Measurements from ENCODE around the gene LCP1. TPM values are rescaled to one million over a fixed set of nuclear protein-coding genes. Genes with fewer than 3 reads are reported as not detected.

LCP1 gene
- total RNA-seq, 2 donors from 2014 or later, result 58.1 to 177 TPM

GRCh38 chr13:46211483-46212351 lies 29.7 kb upstream of the LCP1 start, which contains the start of gene LRRC63:
Gene LRRC63, plus strand, starts transcription at chr13:46211928. Its CDS starts 1,107 bp downstream, at chr13:46213035.
- H3K9me3 ChIP-seq, result no peaks in the 10 kb centered on the region
- no peaks in the 10 kb centered on the region for H3K4me1 ChIP-seq (replicated peaks)
- DNase-seq (ENCODE audit: low spot score), result peak; percentile 73
- H3K36me3 ChIP-seq, result no peaks in the 10 kb centered on the region
- no peaks in the 10 kb centered on the region for H3K27me3 ChIP-seq (replicated peaks; ENCODE audit: insufficient read depth)
- WGBS, result 2% methylated on average over 53 of the region's 53 CpGs
- intact Hi-C loops (cut with DNase I), result no loop called here
- H3K27ac ChIP-seq, result peak within 1 kb of the TSS; percentile 64 to 72
- peak within 1 kb of the TSS; percentile 29 to 44 for H3K4me3 ChIP-seq
- peak; percentile 6 for TF ChIP-seq POLR2A (IDR thresholded peaks at IDR 0.05)
- peak in 1 of 4 experiments; percentile 3 for TF ChIP-seq CTCF (IDR thresholded peaks at IDR 0.05)
- TF ChIP-seq POLR2AphosphoS5 (IDR thresholded peaks at IDR 0.05), result no peak

GRCh38 chr13:46211116-46211482 lies 29.1 kb upstream of the LCP1 start:
- no peak for TF ChIP-seq POLR2AphosphoS5 (IDR thresholded peaks at IDR 0.05)
- no peak for TF ChIP-seq POLR2A (IDR thresholded peaks at IDR 0.05)
- no peak for TF ChIP-seq CTCF (IDR thresholded peaks at IDR 0.05)
- intact Hi-C loops (cut with DNase I), result no loop called here
- Histone ChIP-seq H3K27ac (peak overlapping the region; percentile 64 to 72), H3K4me3 (peak overlapping the region; percentile 29 to 44), H3K9me3 (no peaks in the 10 kb centered on the region), H3K36me3 (no peaks in the 10 kb centered on the region), H3K27me3 (replicated peaks; ENCODE audit: insufficient read depth) (no peaks in the 10 kb centered on the region), H3K4me1 (replicated peaks) (no peaks in the 10 kb centered on the region)
- 4% methylated on average over 9 of the region's 9 CpGs for WGBS
- DNase-seq (ENCODE audit: low spot score), result no peak

GRCh38 chr13:46210362-46211083 lies 28.5 kb upstream of the LCP1 start:
- no peak for TF ChIP-seq POLR2AphosphoS5 (IDR thresholded peaks at IDR 0.05)
- no peak for TF ChIP-seq POLR2A (IDR thresholded peaks at IDR 0.05)
- no peak for TF ChIP-seq CTCF (IDR thresholded peaks at IDR 0.05)
- Histone ChIP-seq H3K27ac (peak overlapping the region; percentile 64 to 72), H3K9me3 (no peaks in the 10 kb centered on the region), H3K4me3 (peak overlapping the region in 1 of 2 donors; percentile 44), H3K36me3 (no peaks in the 10 kb centered on the region), H3K4me1 (replicated peaks) (no peaks in the 10 kb centered on the region), H3K27me3 (replicated peaks; ENCODE audit: insufficient read depth) (no peaks in the 10 kb centered on the region)
- DNase-seq (ENCODE audit: low spot score), result no peak
- intact Hi-C loops (cut with DNase I), result no loop called here
- WGBS, result 80% methylated on average over 6 of the region's 6 CpGs

- no peaks in the 10 kb centered on the region for H3K27me3 ChIP-seq (replicated peaks; ENCODE audit: insufficient read depth)
- no peak for DNase-seq (ENCODE audit: low spot score)
- H3K36me3 ChIP-seq, result no peaks in the 10 kb centered on the region
- intact Hi-C loops (cut with DNase I), result no loop called here
- H3K27ac ChIP-seq, result no peak overlapping the region
- TF ChIP-seq POLR2AphosphoS5 (IDR thresholded peaks at IDR 0.05), result no peak
- no peak for TF ChIP-seq POLR2A (IDR thresholded peaks at IDR 0.05)
- TF ChIP-seq CTCF (IDR thresholded peaks at IDR 0.05), result no peak
- no peak overlapping the region for H3K4me3 ChIP-seq
- H3K9me3 ChIP-seq, result no peaks in the 10 kb centered on the region
- H3K4me1 ChIP-seq (replicated peaks), result no peaks in the 10 kb centered on the region
- 84% methylated on average over 7 of the region's 7 CpGs for WGBS
Measured at GRCh38 chr13:46207828-46208227, 25.9 kb upstream of the LCP1 start.

Measured in prostate gland (tissue), 2 donors.